Endothelial cell of umbilical vein (primary cell): ENCODE measurements around the gene DACT3. TPM values are rescaled to one million over a fixed set of nuclear protein-coding genes. Genes with fewer than 3 reads are reported as not detected.

Experiments used
- BruUV-seq: library from RNA; stranded (reverse); fragments of 400-500 nt; replicated peaks from 2 replicates; lab custom pipeline; 2021; lab: Mats Ljungman, UMichigan
- CTCF ChIA-PET: fragments of 300-600, 350-600 bp; sonication (Branson Sonifier 250); formaldehyde crosslinking; loops from one replicate; lab custom pipeline; 2021; ENCODE audit warnings: antibody characterized with exemption, inconsistent platforms; lab: Charles Lee
- POLR2A ChIA-PET: fragments of 300-600, 350-600 bp; sonication (Branson Sonifier 250); formaldehyde crosslinking; loops from one replicate; lab custom pipeline; 2021; ENCODE audit warnings: antibody characterized with exemption, inconsistent platforms; lab: Charles Lee
- DNase-seq: peaks from one replicate; pipeline ENCODE4 v3.0.0-alpha.2; 2011; ENCODE audit warnings: low read depth, low spot score
- FAIRE-seq: peaks from 2 replicates; lab custom pipeline; 2011; peaks lifted over from hg19 to GRCh38; lab: Jason Lieb, UNC
- H2AFZ ChIP-seq: 2 replicates; pipeline ENCODE4 v1.6.0; 2012; ENCODE audit warnings: low read depth, low read length, control low read depth, inconsistent platforms
- H3K27ac ChIP-seq: 2 replicates; pipeline ENCODE4 v1.5.1; 2011; ENCODE audit warnings: low read depth, mild to moderate bottlenecking, control low read depth, low read length, moderate library complexity; ENCODE audit not compliant: insufficient read depth
- H3K27me3 ChIP-seq, 2 experiments: 2 replicates each; pipeline versions ENCODE4 v1.6.0 to v1.6.1; 2011; ENCODE audit warnings: low read length in 2 of 2, mixed read lengths in 1 of 2; ENCODE audit not compliant: control insufficient read depth in 2 of 2, insufficient read depth in 2 of 2
- H3K36me3 ChIP-seq, 2 experiments: 2 replicates in 1 of 2; 3 replicates in 1 of 2; pipeline ENCODE4 v1.5.1; 2011; ENCODE audit warnings: low read length in 2 of 2, mild to moderate bottlenecking in 1 of 2, moderate library complexity in 1 of 2; ENCODE audit not compliant: control insufficient read depth in 2 of 2, insufficient read depth in 2 of 2; ENCODE audit errors: extremely low read depth in 1 of 2
- H3K4me1 ChIP-seq: 3 replicates; pipeline ENCODE4 v1.5.1; 2011; ENCODE audit warnings: mild to moderate bottlenecking, low read length; ENCODE audit not compliant: control insufficient read depth, insufficient read depth; ENCODE audit errors: extremely low read depth
- H3K4me2 ChIP-seq: 2 replicates; pipeline ENCODE4 v1.6.1; 2011; ENCODE audit warnings: low read length, control low read depth, mixed read lengths; ENCODE audit not compliant: insufficient read depth
- H3K4me3 ChIP-seq, 3 experiments: fragments of 200-600 bp in 1 of 3; sonication (generic), shearing (Covaris generic) in 1 of 3; replicated peaks in 1 of 3; 2 replicates each; pipeline ENCODE4 v1.5.1; 2011 to 2016; ENCODE audit warnings: control low read depth in 3 of 3, low read length in 3 of 3, mild to moderate bottlenecking in 2 of 3, inconsistent platforms in 1 of 3, low read depth in 1 of 3, moderate library complexity in 1 of 3; ENCODE audit not compliant: insufficient read depth in 1 of 3
- H3K79me2 ChIP-seq: 2 replicates; pipeline ENCODE4 v1.6.0; 2012; ENCODE audit warnings: low read length, inconsistent platforms; ENCODE audit not compliant: control insufficient read depth, insufficient read depth
- H3K9ac ChIP-seq: replicated peaks from 2 replicates; pipeline ENCODE3; 2011; ENCODE audit warnings: low read length, control low read depth; ENCODE audit not compliant: insufficient read depth; ENCODE audit errors: extremely low read depth
- H3K9me1 ChIP-seq: replicated peaks from 3 replicates; pipeline ENCODE4 v1.6.0; 2011; ENCODE audit warnings: mild to moderate bottlenecking, low read length; ENCODE audit not compliant: control insufficient read depth, insufficient read depth; ENCODE audit errors: extremely low read depth
- H3K9me3 ChIP-seq: replicated peaks from 2 replicates; pipeline ENCODE4 v1.5.1; 2012; ENCODE audit warnings: low read length, inconsistent platforms; ENCODE audit not compliant: control insufficient read depth, insufficient read depth
- H4K20me1 ChIP-seq: replicated peaks from 2 replicates; pipeline ENCODE3; 2011; ENCODE audit warnings: mild to moderate bottlenecking, low read length; ENCODE audit not compliant: control insufficient read depth, insufficient read depth; ENCODE audit errors: extremely low read depth
- FOS ChIP-seq: IDR thresholded peaks from 2 replicates; pipeline ENCODE4 v1.6.1; 2011; ENCODE audit warnings: mild to moderate bottlenecking, low read length, moderate library complexity, borderline replicate concordance; ENCODE audit not compliant: insufficient read depth
- GATA2 ChIP-seq: IDR thresholded peaks from 2 replicates; pipeline ENCODE4 v1.7.0; 2011; ENCODE audit warnings: low read depth, mild to moderate bottlenecking, moderate library complexity, mixed read lengths, low read length; ENCODE audit not compliant: insufficient read length, insufficient read depth
- JUN ChIP-seq: IDR thresholded peaks from 2 replicates; pipeline ENCODE4 v1.6.1; 2011; ENCODE audit warnings: borderline replicate concordance, low read depth; ENCODE audit not compliant: insufficient read length, insufficient read depth
- MAX ChIP-seq: IDR thresholded peaks from 2 replicates; pipeline ENCODE4 v1.6.1; 2011; ENCODE audit not compliant: insufficient read depth, insufficient read length
- MYC ChIP-seq: IDR thresholded peaks from one replicate; pipeline ENCODE4 v1.6.1; 2011; ENCODE audit warnings: mild to moderate bottlenecking, low read depth, low read length
- POLR2A ChIP-seq: IDR thresholded peaks from 2 replicates; pipeline ENCODE4 v1.6.1; 2012; ENCODE audit warnings: low read depth, mild to moderate bottlenecking, control low read depth, low read length
- POLR2AphosphoS5 ChIP-seq: IDR thresholded peaks from 2 replicates; pipeline ENCODE4 v1.6.1; 2012; ENCODE audit warnings: low read depth, mild to moderate bottlenecking, control low read depth, low read length, moderate library complexity; ENCODE audit not compliant: insufficient read depth
- dilution Hi-C: fragments of 300-500 bp; cut with MboI; formaldehyde crosslinking; loops from one replicate; pipeline ENCODE4 v1.15.0; 2019; ENCODE audit warnings: low sequenced_read_pairs; ENCODE audit not compliant: extremely low pct_ligation_motif_present
- intact Hi-C: fragments of 100-400 bp; cut with micrococcal nuclease; formaldehyde crosslinking; loops from one replicate; pipeline ENCODE4 v1.10.0; 2022
- polyA plus RNA-seq, 4 experiments: library from polyadenylated mRNA; depleted of rRNA in 3 of 4; stranded (reverse) in 3 of 4; unstranded in 1 of 4; fragments of >200 nt; gene quantifications; 2 replicates each; pipeline versions ENCODE4 v1.2.1 to v1.2.3, GENCODE V29; 2011 to 2012; ENCODE audit warnings: missing spikeins in 1 of 4
- total RNA-seq: library from RNA; stranded (reverse); gene quantifications from 2 replicates; pipeline ENCODE4 v1.2.3, GENCODE V29; 2021

Gene DACT3
- total and polyA plus RNA-seq, 2 donors (not counting 3 experiments of a cell fraction or from before 2014, with no cell fraction given), result 0.22 to 0.76 TPM

DNA sequence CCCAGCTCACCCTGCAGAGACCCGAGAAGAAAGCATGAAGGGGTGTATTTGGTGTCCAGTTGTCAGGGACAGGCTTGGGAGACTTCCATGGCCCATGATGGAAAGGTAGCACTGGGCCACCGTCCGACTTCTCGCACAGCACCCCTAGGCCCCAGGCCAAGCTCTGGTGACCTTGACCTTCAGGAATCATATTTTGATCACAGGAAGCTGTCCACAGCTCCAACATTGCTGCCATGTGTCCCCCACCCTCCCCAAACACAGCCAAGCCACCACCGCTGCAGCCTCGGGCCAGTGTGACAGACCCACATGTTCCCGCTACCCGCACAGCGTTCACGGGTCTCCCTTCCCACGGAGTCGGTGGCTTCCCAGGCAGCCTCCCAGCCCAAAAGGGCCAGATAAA lies 35.3 kb downstream of the DACT3 start:
- Histone ChIP-seq H3K27ac (no peak overlapping the region), H3K36me3 (no peaks in the 10 kb centered on the region), H3K9me1 (no peaks in the 10 kb centered on the region), H3K27me3 (no peaks in the 10 kb centered on the region), H3K4me3 (no peak overlapping the region), H3K79me2 (no peaks in the 10 kb centered on the region), H3K4me2 (no peak overlapping the region), H3K9me3 (no peaks in the 10 kb centered on the region), H3K9ac (no peak overlapping the region), H4K20me1 (no peaks in the 10 kb centered on the region), H3K4me1 (peaks cover 12% of the 10 kb centered on the region), H2AFZ (peak overlapping the region; percentile 89)
- DNase-seq (no peak), FAIRE-seq (no peak)
- TF ChIP-seq POLR2A, result no peak
- TF ChIP-seq FOS, result no peak
- no peak for TF ChIP-seq JUN
- TF ChIP-seq MAX, result no peak
- TF ChIP-seq GATA2, result no peak
- no peak for TF ChIP-seq POLR2AphosphoS5
- TF ChIP-seq MYC, result no peak
- intact Hi-C loops, result no loop called here
- ChIA-PET CTCF (interaction anchor here (2.3 kb wide), 1 partner anchor 12 kb away, joined by 15 read pairs; no protein-coding TSS in a partner anchor), POLR2A (interaction anchor here (1.5 kb wide), 1 partner anchor 35 kb away, joined by 8 read pairs; the partner anchor contains the start of gene DACT3)
- dilution Hi-C loops, result no loop called here
- BruUV-seq, result no TSS peak
